ENCODE data around the gene GNAQ. TPM values are rescaled to one million over a fixed set of nuclear protein-coding genes. Genes with fewer than 3 reads are reported as not detected.
A peak's percentile ranks its signal among the peaks of the same experiment; 100 is the strongest.

GNAQ gene
- total RNA-seq, 6 donors from 2014 or later, result 50.3 to 117 (median 94.3) TPM

- H3K27me3 ChIP-seq, result no peaks in the 10 kb centered on the region
- TF ChIP-seq POLR2A (IDR thresholded peaks at IDR 0.05), result no peak
- no peak for TF ChIP-seq EP300 (IDR thresholded peaks at IDR 0.05)
- no peak for TF ChIP-seq CTCF (IDR thresholded peaks at IDR 0.05)
- no peak for TF ChIP-seq POLR2AphosphoS5 (IDR thresholded peaks at IDR 0.05)
- H3K36me3 ChIP-seq, result peaks cover 0 to 5% (median 0%) of the 10 kb centered on the region in 4 donors
- H3K27ac ChIP-seq, result no peak overlapping the region
- DNase-seq, result no peak
- WGBS, 2 donors, result 82 to 86% methylated on average over 1 of the region's 1 CpG
- no peaks in the 10 kb centered on the region for H3K9me3 ChIP-seq
- peaks cover 30 to 64% (median 55%) of the 10 kb centered on the region in 4 donors for H3K4me1 ChIP-seq
- H3K4me3 ChIP-seq, result no peak overlapping the region
- no peak for ATAC-seq (ENCODE audit: low FRiP score in 2 of 2)
These were observed 48.3 kb downstream of the GNAQ start for GRCh38 chr9:77983320-77983662.

GRCh38 chr9:77982581-77983319, 48.9 kb downstream of the GNAQ start:
- TF ChIP-seq EP300 (IDR thresholded peaks at IDR 0.05), result no peak
- no peak for TF ChIP-seq POLR2A (IDR thresholded peaks at IDR 0.05)
- TF ChIP-seq POLR2AphosphoS5 (IDR thresholded peaks at IDR 0.05), result no peak
- TF ChIP-seq CTCF (IDR thresholded peaks at IDR 0.05), result no peak
- H3K4me1 ChIP-seq, result peaks cover 30 to 64% (median 55%) of the 10 kb centered on the region in 4 donors
- 65 to 70% methylated on average over 7 of the region's 7 CpGs for WGBS, 2 donors
- H3K4me3 ChIP-seq, result no peak overlapping the region
- ATAC-seq (ENCODE audit: low FRiP score in 2 of 2) (no peak), DNase-seq (no peak)
- no peaks in the 10 kb centered on the region for H3K9me3 ChIP-seq
- H3K27me3 ChIP-seq, result no peaks in the 10 kb centered on the region
- H3K36me3 ChIP-seq, result peaks cover 0 to 5% (median 0%) of the 10 kb centered on the region in 4 donors
- peak overlapping the region in 2 of 4 donors; percentile 41 to 46 for H3K27ac ChIP-seq

GRCh38 chr9:77981907-77982306, 49.7 kb downstream of the GNAQ start:
- Histone ChIP-seq H3K9me3 (no peaks in the 10 kb centered on the region), H3K27me3 (no peaks in the 10 kb centered on the region), H3K4me3 (no peak overlapping the region), H3K27ac (peak overlapping the region; percentile 12 to 46 (median 37)), H3K4me1 (peaks cover 38 to 70% (median 61%) of the 10 kb centered on the region in 4 donors), H3K36me3 (peaks cover 0 to 5% (median 0%) of the 10 kb centered on the region in 4 donors)
- 62 to 64% methylated on average over 1 of the region's 1 CpG for WGBS, 2 donors
- DNase-seq (no peak), ATAC-seq (ENCODE audit: low FRiP score in 2 of 2) (no peak)
- TF ChIP-seq POLR2AphosphoS5 (IDR thresholded peaks at IDR 0.05) (no peak), CTCF (IDR thresholded peaks at IDR 0.05) (no peak), EP300 (IDR thresholded peaks at IDR 0.05) (no peak), POLR2A (IDR thresholded peaks at IDR 0.05) (no peak)

- peaks cover 39 to 71% (median 64%) of the 10 kb centered on the region in 4 donors for H3K4me1 ChIP-seq
- peaks cover 0 to 5% (median 0%) of the 10 kb centered on the region in 4 donors for H3K36me3 ChIP-seq
- DNase-seq, result peak in 1 of 2 donors; percentile 62
- TF ChIP-seq POLR2AphosphoS5 (IDR thresholded peaks at IDR 0.05) (peak in 1 of 2 donors; percentile 31), CTCF (IDR thresholded peaks at IDR 0.05) (peak in 1 of 6 experiments; percentile 7), POLR2A (IDR thresholded peaks at IDR 0.05) (no peak), EP300 (IDR thresholded peaks at IDR 0.05) (no peak)
- 9% methylated on average over 2 of the region's 2 CpGs for WGBS, 2 donors
- H3K27me3 ChIP-seq, result no peaks in the 10 kb centered on the region
- no peak overlapping the region for H3K4me3 ChIP-seq
- H3K9me3 ChIP-seq, result no peaks in the 10 kb centered on the region
- H3K27ac ChIP-seq, result peak overlapping the region in 3 of 4 donors; percentile 12 to 46 (median 41)
- peak; percentile 30 to 55 for ATAC-seq (ENCODE audit: low FRiP score in 2 of 2)
These were observed 50.3 kb downstream of the GNAQ start for GRCh38 chr9:77981332-77981731.

Measured in upper lobe of left lung (tissue), 6 donors.